H9 (cell line): ENCODE measurements around the gene ABCC2. TPM values are rescaled to one million over a fixed set of nuclear protein-coding genes. Genes with fewer than 3 reads are reported as not detected.

Experiments
- DNase-seq: peaks from one replicate; pipeline ENCODE4 v3.0.0-alpha.2; 2017
- H2AFZ ChIP-seq: one replicate; pipeline ENCODE4 v1.6.1; 2013; ENCODE audit warnings: mild to moderate bottlenecking, low read length, control low read depth, moderate library complexity
- H2AK5ac ChIP-seq: 2 replicates; pipeline ENCODE4 v1.6.1; 2013; ENCODE audit warnings: low read length, control low read depth, mixed read lengths; ENCODE audit not compliant: insufficient read length
- H2BK120ac ChIP-seq: one replicate; pipeline ENCODE4 v1.6.1; 2013; ENCODE audit warnings: low read depth, mild to moderate bottlenecking, low read length, control low read depth, inconsistent platforms; ENCODE audit not compliant: poor library complexity, severe bottlenecking
- H2BK12ac ChIP-seq: 2 replicates; pipeline ENCODE4 v1.6.1; 2013; ENCODE audit warnings: low read length, control low read depth, mixed read lengths, low read depth; ENCODE audit not compliant: insufficient read length
- H2BK15ac ChIP-seq: 2 replicates; pipeline ENCODE4 v1.6.1; 2013; ENCODE audit warnings: low read depth, low read length, control low read depth
- H2BK20ac ChIP-seq: one replicate; pipeline ENCODE4 v1.6.1; 2013; ENCODE audit warnings: low read depth, mild to moderate bottlenecking, low read length, control low read depth, inconsistent platforms; ENCODE audit not compliant: poor library complexity, severe bottlenecking
- H2BK5ac ChIP-seq: 2 replicates; pipeline ENCODE4 v1.6.1; 2013; ENCODE audit warnings: low read length, control low read depth, mixed read lengths; ENCODE audit not compliant: insufficient read length
- H3K14ac ChIP-seq: 2 replicates; pipeline ENCODE4 v1.6.1; 2013; ENCODE audit warnings: low read length, control low read depth; ENCODE audit not compliant: insufficient read depth
- H3K18ac ChIP-seq: 2 replicates; pipeline ENCODE4 v1.6.1; 2013; ENCODE audit warnings: low read depth, mild to moderate bottlenecking, mixed read lengths, low read length, control low read depth; ENCODE audit not compliant: insufficient read length
- H3K23ac ChIP-seq: 2 replicates; pipeline ENCODE4 v1.6.1; 2013; ENCODE audit warnings: low read length, control low read depth, mixed read lengths, low read depth; ENCODE audit not compliant: insufficient read length
- H3K23me2 ChIP-seq: 2 replicates; pipeline ENCODE4 v1.6.1; 2013; ENCODE audit warnings: low read depth, mild to moderate bottlenecking, mixed read lengths, low read length, control low read depth; ENCODE audit not compliant: insufficient read length, poor library complexity, severe bottlenecking
- H3K27ac ChIP-seq: 2 replicates; pipeline ENCODE4 v1.5.1; 2013; ENCODE audit warnings: low read length, control low read depth, mixed read lengths, low read depth; ENCODE audit not compliant: insufficient read length
- H3K27me3 ChIP-seq: 2 replicates; pipeline ENCODE4 v1.6.1; 2013; ENCODE audit warnings: low read length, control low read depth, inconsistent platforms; ENCODE audit not compliant: insufficient read depth
- H3K4ac ChIP-seq: 2 replicates; pipeline ENCODE4 v1.6.1; 2013; ENCODE audit warnings: low read depth, mild to moderate bottlenecking, control low read depth, inconsistent platforms, low read length, moderate library complexity
- H3K4me1 ChIP-seq: 2 replicates; pipeline ENCODE4 v1.6.1; 2013; ENCODE audit warnings: low read length, control low read depth, inconsistent platforms; ENCODE audit not compliant: insufficient read depth
- H3K4me2 ChIP-seq: 2 replicates; pipeline ENCODE4 v1.6.1; 2013; ENCODE audit warnings: low read length, control low read depth, mixed read lengths; ENCODE audit not compliant: insufficient read length, insufficient read depth
- H3K56ac ChIP-seq: 2 replicates; pipeline ENCODE4 v1.6.1; 2013; ENCODE audit warnings: low read depth, mild to moderate bottlenecking, mixed read lengths, low read length, control low read depth; ENCODE audit not compliant: insufficient read length
- H3K79me1 ChIP-seq: 2 replicates; pipeline ENCODE4 v1.6.1; 2013; ENCODE audit warnings: low read depth, mild to moderate bottlenecking, moderate library complexity, low read length, control low read depth, inconsistent platforms; ENCODE audit not compliant: insufficient read depth, poor library complexity, severe bottlenecking
- H3K79me2 ChIP-seq: 2 replicates; pipeline ENCODE4 v1.6.1; 2013; ENCODE audit warnings: low read length, control low read depth, inconsistent platforms; ENCODE audit not compliant: insufficient read depth
- H3K9ac ChIP-seq: 2 replicates; pipeline ENCODE4 v1.6.1; 2013; ENCODE audit warnings: low read length, control low read depth, mixed read lengths; ENCODE audit not compliant: insufficient read length; ENCODE audit errors: extremely low read depth
- H3K9me3 ChIP-seq: one replicate; pipeline ENCODE4 v1.6.1; 2013; ENCODE audit warnings: low read depth, low read length, inconsistent platforms; ENCODE audit not compliant: control insufficient read depth
- H3T11ph ChIP-seq: one replicate; pipeline ENCODE4 v1.6.1; 2013; ENCODE audit warnings: mild to moderate bottlenecking, low read length, control low read depth, inconsistent platforms
- H4K20me1 ChIP-seq: one replicate; pipeline ENCODE4 v1.6.1; 2013; ENCODE audit not compliant: control insufficient read depth, insufficient read length, insufficient read depth
- H4K5ac ChIP-seq: 2 replicates; pipeline ENCODE4 v1.6.1; 2013; ENCODE audit warnings: low read depth, mild to moderate bottlenecking, mixed read lengths, low read length, control low read depth; ENCODE audit not compliant: insufficient read length
- H4K8ac ChIP-seq: replicated peaks from 2 replicates; pipeline ENCODE4 v1.6.1; 2013; ENCODE audit warnings: low read length, control low read depth, mixed read lengths, low read depth; ENCODE audit not compliant: insufficient read length
- H4K91ac ChIP-seq: 2 replicates; pipeline ENCODE4 v1.6.1; 2013; ENCODE audit warnings: low read depth, mild to moderate bottlenecking, moderate library complexity, mixed read lengths, low read length, control low read depth; ENCODE audit not compliant: insufficient read length
- H3K27ac Mint-ChIP-seq, 3 experiments: 2 replicates in 2 of 3; 3 replicates in 1 of 3; pipeline ENCODE4 v1.8.0; 2020 to 2021; ENCODE audit warnings: mixed read lengths in 3 of 3, mild to moderate bottlenecking in 1 of 3, moderate library complexity in 1 of 3
- H3K27me3 Mint-ChIP-seq: 2 replicates; pipeline ENCODE4 v1.8.0; 2021; ENCODE audit warnings: low read depth, mild to moderate bottlenecking, moderate library complexity, mixed read lengths
- H3K36me3 Mint-ChIP-seq, 3 experiments: 2 replicates in 2 of 3; 3 replicates in 1 of 3; pipeline ENCODE4 v1.8.0; 2020 to 2021; ENCODE audit warnings: low read depth in 3 of 3, mixed read lengths in 3 of 3; ENCODE audit not compliant: insufficient read depth in 1 of 3
- H3K4me1 Mint-ChIP-seq, 2 experiments: 2 replicates each; pipeline ENCODE4 v1.8.0; 2020; ENCODE audit warnings: mixed read lengths in 2 of 2
- H3K4me3 Mint-ChIP-seq, 2 experiments: 2 replicates in 1 of 2; 3 replicates in 1 of 2; pipeline ENCODE4 v1.8.0; 2020 to 2021; ENCODE audit warnings: mild to moderate bottlenecking in 2 of 2, mixed read lengths in 2 of 2, moderate library complexity in 1 of 2
- H3K9me3 Mint-ChIP-seq, 2 experiments: 2 replicates in 1 of 2; 3 replicates in 1 of 2; pipeline ENCODE4 v1.8.0; 2020; ENCODE audit warnings: mild to moderate bottlenecking in 2 of 2, mixed read lengths in 2 of 2, moderate library complexity in 1 of 2
- CTCF ChIP-seq: fragments of 200-600 bp; sonication (generic); conservative IDR thresholded peaks from 3 replicates; pipeline ENCODE4 v1.8.0; 2021; ENCODE audit warnings: antibody characterized with exemption, mild to moderate bottlenecking
- WGBS: extraction: QIAGEN DNeasy Blood & Tissue Kit; methylation state at CpG from one replicate; pipeline ENCODE4 v1.1.7; 2013; ENCODE audit warnings: missing lambda C conversion rate, low lambda C conversion rate, mixed read lengths; ENCODE audit not compliant: insufficient read length; ENCODE audit errors: extremely low coverage; 5-methylcytosine and 5-hydroxymethylcytosine counted together
- total RNA-seq: library from RNA; stranded (reverse); gene quantifications from 2 replicates; pipeline ENCODE4 v1.2.1, GENCODE V29; 2021

ABCC2 gene
- total RNA-seq, 1 experiment from 2014 or later, result 0.68 TPM

- no peaks in the 10 kb centered on the region for H3K79me2 ChIP-seq
- no peaks in the 10 kb centered on the region for H3K27me3 ChIP-seq
- no peaks in the 10 kb centered on the region for H3K4me1 ChIP-seq
- H2BK120ac ChIP-seq, result no peak overlapping the region
- H3K56ac ChIP-seq, result no peak overlapping the region
- no peaks in the 10 kb centered on the region for H3K4me1 Mint-ChIP-seq
- no peaks in the 10 kb centered on the region for H3K9me3 ChIP-seq
- no peaks in the 10 kb centered on the region for H3K23me2 ChIP-seq
- no peak overlapping the region for H3K27ac Mint-ChIP-seq
- no peak overlapping the region for H2BK12ac ChIP-seq
- no peak overlapping the region for H3K4ac ChIP-seq
- no peak overlapping the region for H3K4me3 Mint-ChIP-seq
- H4K91ac ChIP-seq, result no peak overlapping the region
- no peak overlapping the region for H3K4me2 ChIP-seq
- no peak overlapping the region for H4K8ac ChIP-seq
- H3K27ac ChIP-seq, result no peak overlapping the region
- H4K20me1 ChIP-seq, result no peaks in the 10 kb centered on the region
- no peak overlapping the region for H4K5ac ChIP-seq
- TF ChIP-seq CTCF, result no peak
- H2AFZ ChIP-seq, result no peak overlapping the region
- no peak overlapping the region for H3K14ac ChIP-seq
- H3K36me3 Mint-ChIP-seq, result peaks cover 0 to 3% (median 3%) of the 10 kb centered on the region in 3 experiments; a peak in 5 of 7 replicates
- H3K23ac ChIP-seq, result no peak overlapping the region
- no peak overlapping the region for H2BK5ac ChIP-seq
- peaks cover 8% of the 10 kb centered on the region in 2 experiments for H3K9me3 Mint-ChIP-seq
- H3K79me1 ChIP-seq, result no peaks in the 10 kb centered on the region
- H3T11ph ChIP-seq, result no peak overlapping the region
- no peak overlapping the region for H2AK5ac ChIP-seq
- no peak overlapping the region for H3K18ac ChIP-seq
- H2BK15ac ChIP-seq, result no peak overlapping the region
- no CpG with 5 or more reads among the region's 8 CpGs for WGBS
- no peak overlapping the region for H3K9ac ChIP-seq
- DNase-seq, result no peak
- H2BK20ac ChIP-seq, result no peak overlapping the region
- peaks cover 4% of the 10 kb centered on the region for H3K27me3 Mint-ChIP-seq
Measured at GRCh38 chr10:99835947-99836346, 53.5 kb downstream of the ABCC2 start.
